ENCODE measurements around the gene ABHD11.

GRCh38 chr7:73690646-73691045 lies 48.0 kb downstream of the ABHD11 start:
- TF ChIP-seq EZH2 (IDR thresholded peaks at IDR 0.05; ENCODE audit: low read depth) = no peak
- TF ChIP-seq CTCF (conservative IDR thresholded peaks at IDR 0.05) = no peak

All from PC-9 (cell line).